Right atrium auricular region (tissue), 2 donors: ENCODE measurements around the gene ANKRD65. TPM values are rescaled to one million over a fixed set of nuclear protein-coding genes. Genes with fewer than 3 reads are reported as not detected.
"Not testable (repeated sequence)": the region's sequence is repeated elsewhere in the genome, so short reads cannot be mapped to it uniquely, and the experiment has no call there.

Experiments
- DNase-seq: peaks from one replicate; pipeline ENCODE4 v3.0.0-alpha.2; 2019; ENCODE audit warnings: low spot score
- H3K27ac ChIP-seq, 2 donors: fragments of 200-600 bp; sonication (generic); 1 replicate in 1 of 2; 2 replicates in 1 of 2; pipeline ENCODE4 v1.5.1; 2016 to 2019
- H3K27me3 ChIP-seq, 2 donors: fragments of 200-600 bp; sonication (generic); one replicate each; pipeline versions ENCODE4 v1.5.1 to v1.6.0; 2017 to 2019
- H3K36me3 ChIP-seq: fragments of 200-600 bp; sonication (generic); one replicate; pipeline ENCODE4 v1.5.1; 2016
- H3K4me1 ChIP-seq, 2 donors: fragments of 200-600 bp; sonication (generic); one replicate each; pipeline versions ENCODE4 v1.5.1 to v1.6.0; 2017 to 2019
- H3K4me3 ChIP-seq, 2 donors: fragments of 200-600 bp; sonication (generic); 1 replicate in 1 of 2; 2 replicates in 1 of 2; pipeline ENCODE4 v1.5.1; 2017 to 2019; ENCODE audit warnings: mild to moderate bottlenecking in 1 of 2, moderate library complexity in 1 of 2
- H3K9me3 ChIP-seq, 2 donors: fragments of 200-600 bp; sonication (generic); one replicate each; pipeline ENCODE4 v1.5.1; 2019
- CTCF ChIP-seq, 2 donors: fragments of 200-600 bp; sonication (generic); IDR thresholded peaks; one replicate each; pipeline ENCODE4 v1.5.1; 2019; ENCODE audit warnings: antibody characterized with exemption in 2 of 2
- total RNA-seq, 2 donors: library from RNA; depleted of rRNA; stranded (reverse); fragments of >200 nt; gene quantifications; one replicate each; pipeline ENCODE4 v1.1.0, GENCODE V29; 2016

ANKRD65 gene
- total RNA-seq, 2 donors from 2014 or later: 2.2 to 2.4 TPM

DNA sequence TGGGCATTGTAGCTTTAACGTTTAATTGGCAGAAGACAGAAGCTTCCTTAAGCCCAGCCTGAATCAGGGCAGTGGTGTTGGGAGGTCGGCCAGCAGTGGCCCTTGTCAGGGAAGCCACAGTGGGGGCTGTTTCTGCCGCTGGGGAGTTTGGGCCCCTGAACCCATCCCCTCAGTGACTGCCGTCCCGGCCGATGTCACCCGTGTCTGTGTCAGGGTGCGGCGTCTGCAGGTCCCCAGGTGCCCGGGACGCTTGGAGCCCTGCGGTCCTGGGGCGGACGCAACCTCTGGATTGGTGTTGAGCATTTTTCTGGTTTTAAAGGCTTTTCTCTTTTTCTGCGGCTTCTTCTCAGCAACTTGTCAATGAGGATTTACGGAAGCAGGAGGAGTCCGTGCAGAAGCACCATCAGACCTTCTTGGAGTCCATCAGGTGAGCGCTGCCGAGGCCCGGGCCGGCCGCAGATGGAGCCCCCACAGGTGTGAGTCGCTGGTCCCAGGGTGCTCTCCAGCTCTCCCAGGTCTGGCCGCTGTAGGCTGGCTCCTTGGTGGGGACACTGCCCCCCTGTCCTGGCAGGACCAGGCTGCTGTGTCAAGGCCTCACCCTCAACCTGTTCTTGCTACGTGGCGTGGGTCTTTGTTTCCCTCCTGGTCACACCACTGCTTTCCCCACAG, 30.8 kb upstream of the ANKRD65 start:
- H3K4me3 ChIP-seq: no peak overlapping the region
- H3K36me3 ChIP-seq: no peaks in the 10 kb centered on the region
- H3K9me3 ChIP-seq: no peaks in the 10 kb centered on the region
- no peak for TF ChIP-seq CTCF (IDR thresholded peaks at IDR 0.05)
- no peaks in the 10 kb centered on the region for H3K27me3 ChIP-seq
- no peaks in the 10 kb centered on the region for H3K4me1 ChIP-seq
- no peak for DNase-seq
- H3K27ac ChIP-seq: no peak overlapping the region

DNA sequence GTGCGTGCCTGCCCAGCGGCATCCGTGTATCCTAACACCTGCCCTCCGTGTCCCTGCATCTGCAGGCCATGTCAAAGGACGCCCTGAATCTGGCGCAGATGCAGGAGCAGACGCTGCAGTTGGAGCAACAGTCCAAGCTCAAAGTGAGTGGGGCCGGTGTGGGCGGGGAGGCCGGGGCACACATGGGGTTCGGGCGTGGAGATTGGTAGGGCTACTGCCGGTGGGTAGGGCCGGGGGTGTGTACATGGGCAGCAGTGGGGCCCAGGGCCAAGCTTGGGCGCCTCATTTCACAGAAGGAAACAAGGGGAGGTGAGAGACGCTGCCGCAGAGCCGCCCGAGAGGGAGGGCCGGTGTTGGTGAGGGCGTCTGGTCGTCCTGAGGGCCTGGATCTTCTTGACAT, 29.5 kb upstream of the ANKRD65 start:
- not testable (repeated sequence) for H3K27ac ChIP-seq, H3K4me3 ChIP-seq, H3K4me1 ChIP-seq, DNase-seq, H3K36me3 ChIP-seq, H3K27me3 ChIP-seq, H3K9me3 ChIP-seq

GRCh38 chr1:1449099-1449739, 28.1 kb upstream of the ANKRD65 start, which contains the start of gene ATAD3C:
ATAD3C (plus strand) TSS chr1:1449689; CDS start chr1:1450684, 995 bp downstream.
- Histone ChIP-seq H3K36me3 (no peaks in the 10 kb centered on the region), H3K27me3 (no peaks in the 10 kb centered on the region), H3K9me3 (no peaks in the 10 kb centered on the region), H3K27ac (no peak within 1 kb of the TSS), H3K4me1 (no peaks in the 10 kb centered on the region), H3K4me3 (no peak within 1 kb of the TSS)
- DNase-seq: no peak
- TF ChIP-seq CTCF (IDR thresholded peaks at IDR 0.05): no peak

- DNase-seq, H3K9me3 ChIP-seq, H3K27me3 ChIP-seq, H3K36me3 ChIP-seq, H3K4me1 ChIP-seq, H3K27ac ChIP-seq, H3K4me3 ChIP-seq: not testable (repeated sequence)
These were observed 25.6 kb upstream of the ANKRD65 start for GRCh38 chr1:1446631-1447030.

GRCh38 chr1:1442069-1442770, 21.1 kb upstream of the ANKRD65 start:
- Histone ChIP-seq H3K4me3 (no peak overlapping the region), H3K27ac (no peak overlapping the region), H3K4me1 (peaks cover 0 to 16% of the 10 kb centered on the region in 2 donors), H3K27me3 (no peaks in the 10 kb centered on the region), H3K9me3 (no peaks in the 10 kb centered on the region), H3K36me3 (no peaks in the 10 kb centered on the region)
- TF ChIP-seq CTCF (IDR thresholded peaks at IDR 0.05): no peak
- DNase-seq: no peak

DNA sequence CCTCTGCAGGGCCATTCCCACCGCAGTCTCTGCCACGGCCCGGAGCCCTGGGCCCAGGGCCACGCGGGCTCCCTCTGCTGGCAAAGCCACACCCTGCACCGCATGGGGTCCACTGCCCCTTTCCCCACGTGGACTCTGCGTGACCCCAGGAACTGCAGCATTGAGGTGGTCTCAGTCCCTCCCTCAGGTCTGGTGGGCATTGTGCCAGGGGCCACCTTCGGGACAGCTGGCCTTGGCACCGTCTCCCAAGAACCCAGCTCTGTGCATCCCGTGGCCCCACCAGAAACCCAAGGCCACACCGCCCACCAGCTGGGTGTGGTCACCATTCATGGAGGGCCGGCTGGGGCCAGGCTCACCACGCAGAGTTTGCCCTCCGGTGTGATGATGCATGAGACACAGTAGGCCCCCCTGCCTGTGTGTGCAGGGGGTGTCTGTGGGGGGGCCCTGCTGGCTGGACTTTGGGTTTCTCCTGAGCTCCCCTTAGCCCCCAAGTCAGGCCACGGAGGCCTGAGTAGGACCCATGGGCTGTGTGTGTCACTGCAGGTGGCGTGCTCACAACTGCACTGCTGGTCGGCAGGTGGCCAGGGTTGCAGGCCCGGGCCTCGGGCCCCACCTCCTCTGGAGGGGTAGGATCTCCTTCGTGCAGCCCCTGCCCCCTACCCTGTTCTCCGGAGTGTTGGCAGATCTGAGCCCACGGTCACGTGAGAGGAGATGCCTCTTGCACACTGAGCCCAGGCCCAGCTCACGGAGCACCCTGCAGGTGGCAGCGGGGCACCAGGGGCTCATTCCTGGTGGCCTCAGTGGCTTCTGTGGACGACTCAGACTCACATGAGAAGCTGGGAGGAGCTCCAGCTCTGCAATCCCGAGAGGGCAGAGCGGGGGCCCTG, 20.2 kb upstream of the ANKRD65 start:
- Histone ChIP-seq H3K36me3 (no peaks in the 10 kb centered on the region), H3K4me1 (peaks cover 0 to 25% of the 10 kb centered on the region in 2 donors), H3K27ac (no peak overlapping the region)

More for the DNA sequence above, 20.2 kb upstream of the ANKRD65 start:
- TF ChIP-seq CTCF (IDR thresholded peaks at IDR 0.05): peak; percentile 83 to 93
- Histone ChIP-seq H3K4me3 (no peak overlapping the region), H3K27me3 (no peaks in the 10 kb centered on the region), H3K9me3 (no peaks in the 10 kb centered on the region)
- DNase-seq: no peak
